Activated CD4-positive, alpha-beta T cell treated with anti-CD3 and anti-CD28 coated beads, Interleukin-2, amount 10 ng/mL, durations not matched to agents 7 days and 5 days (primary cell): ENCODE results near the gene PTGIS. TPM values are rescaled to one million over a fixed set of nuclear protein-coding genes. Genes with fewer than 3 reads are reported as not detected.

Experiments
- CTCF ChIA-PET: fragments of 350-600 bp; sonication (Branson Sonifier 250); formaldehyde crosslinking; loops from one replicate; lab custom pipeline; 2021; ENCODE audit warnings: antibody characterized with exemption; lab: Charles Lee
- POLR2A ChIA-PET: fragments of 350-600 bp; sonication (Branson Sonifier 250); formaldehyde crosslinking; loops from one replicate; lab custom pipeline; 2021; ENCODE audit warnings: antibody characterized with exemption; lab: Charles Lee
- DNase-seq: peaks from one replicate; pipeline ENCODE4 v3.0.0-alpha.2; 2020
- H3K27ac Mint-ChIP-seq: one replicate; pipeline ENCODE4 v1.8.0; 2021; ENCODE audit warnings: mild to moderate bottlenecking, moderate library complexity, mixed read lengths
- H3K27me3 Mint-ChIP-seq: one replicate; pipeline ENCODE4 v1.8.0; 2021; ENCODE audit warnings: mixed read lengths
- H3K36me3 Mint-ChIP-seq: one replicate; pipeline ENCODE4 v1.8.0; 2021; ENCODE audit warnings: low read depth, mixed read lengths
- H3K4me1 Mint-ChIP-seq: one replicate; pipeline ENCODE4 v1.8.0; 2021; ENCODE audit warnings: mixed read lengths
- H3K4me3 Mint-ChIP-seq: one replicate; pipeline ENCODE4 v1.8.0; 2021; ENCODE audit warnings: mild to moderate bottlenecking, moderate library complexity, mixed read lengths
- H3K9me3 Mint-ChIP-seq: one replicate; pipeline ENCODE4 v1.8.0; 2021; ENCODE audit warnings: mixed read lengths
- total RNA-seq, 2 experiments: library from RNA; stranded (reverse); gene quantifications; one replicate each; pipeline ENCODE4 v1.2.3, GENCODE V29; 2021

The PTGIS gene
- total RNA-seq, 2 experiments from 2014 or later = 0.40 to 0.62 TPM

- H3K27me3 Mint-ChIP-seq = no peaks in the 10 kb centered on the region
- H3K4me1 Mint-ChIP-seq = peaks cover 35% of the 10 kb centered on the region
- H3K27ac Mint-ChIP-seq = no peak overlapping the region
- H3K4me3 Mint-ChIP-seq = no peak overlapping the region
- peaks cover 7% of the 10 kb centered on the region for H3K36me3 Mint-ChIP-seq
- ChIA-PET POLR2A (no interaction called here), CTCF (interaction anchor here (0.5 to 7.6 kb wide), 29 partner anchors 9 to 430 kb away, joined by 3 to 128 read pairs (median 3); no protein-coding TSS in a partner anchor)
- DNase-seq = peak; percentile 85
- no peaks in the 10 kb centered on the region for H3K9me3 Mint-ChIP-seq
Observed at GRCh38 chr20:49608752-49609670, 41.1 kb upstream of the PTGIS start.

- Mint-ChIP-seq H3K36me3 (peaks cover 7% of the 10 kb centered on the region), H3K9me3 (no peaks in the 10 kb centered on the region), H3K4me1 (peaks cover 45% of the 10 kb centered on the region), H3K27me3 (no peaks in the 10 kb centered on the region), H3K27ac (no peak overlapping the region), H3K4me3 (no peak overlapping the region)
- no peak for DNase-seq
- POLR2A ChIA-PET = no interaction called here
- CTCF ChIA-PET = interaction anchor here (0.9 to 7.6 kb wide), 7 partner anchors 10 to 281 kb away, joined by 3 to 128 read pairs (median 6); no protein-coding TSS in a partner anchor
Observed at GRCh38 chr20:49607568-49607967, 39.6 kb upstream of the PTGIS start.

- POLR2A ChIA-PET = no interaction called here
- peaks cover 51% of the 10 kb centered on the region for H3K4me1 Mint-ChIP-seq
Observed at GRCh38 chr20:49603209-49603627, 35.3 kb upstream of the PTGIS start.

GRCh38 chr20:49602345-49603208 is 34.6 kb upstream of the PTGIS start:
- H3K27ac Mint-ChIP-seq = no peak overlapping the region
- H3K4me3 Mint-ChIP-seq = no peak overlapping the region
- H3K4me1 Mint-ChIP-seq = peaks cover 51% of the 10 kb centered on the region
- ChIA-PET POLR2A (no interaction called here), CTCF (interaction anchor here (1.1 to 3.6 kb wide), 4 partner anchors 8 to 289 kb away, joined by 3 to 24 read pairs (median 14); no protein-coding TSS in a partner anchor)
- peaks cover 6% of the 10 kb centered on the region for H3K9me3 Mint-ChIP-seq
- DNase-seq = no peak
- no peaks in the 10 kb centered on the region for H3K27me3 Mint-ChIP-seq
- H3K36me3 Mint-ChIP-seq = peaks cover 21% of the 10 kb centered on the region

More at GRCh38 chr20:49603209-49603627, 35.3 kb upstream of the PTGIS start:
- Mint-ChIP-seq H3K27me3 (no peaks in the 10 kb centered on the region), H3K4me3 (no peak overlapping the region), H3K27ac (no peak overlapping the region), H3K9me3 (no peaks in the 10 kb centered on the region), H3K36me3 (peaks cover 15% of the 10 kb centered on the region)
- DNase-seq = no peak
- CTCF ChIA-PET = interaction anchor here (0.9 to 2.1 kb wide), 4 partner anchors 9 to 65 kb away, joined by 3 to 23 read pairs (median 4); no protein-coding TSS in a partner anchor

GRCh38 chr20:49601153-49601924 is 33.4 kb upstream of the PTGIS start:
- Mint-ChIP-seq H3K9me3 (peaks cover 9% of the 10 kb centered on the region), H3K27me3 (no peaks in the 10 kb centered on the region), H3K4me3 (no peak overlapping the region), H3K36me3 (peaks cover 29% of the 10 kb centered on the region), H3K27ac (peak overlapping the region; percentile 31), H3K4me1 (peaks cover 58% of the 10 kb centered on the region)
- ChIA-PET POLR2A (no interaction called here), CTCF (interaction anchor here (0.5 to 3.6 kb wide), 4 partner anchors 57 to 293 kb away, joined by 3 to 24 read pairs (median 4); no protein-coding TSS in a partner anchor)
- DNase-seq = no peak

- ChIA-PET CTCF (interaction anchor here (1.2 to 3.6 kb wide), 2 partner anchors 9 to 59 kb away, joined by 3 to 24 read pairs; no protein-coding TSS in a partner anchor), POLR2A (no interaction called here)
- peak overlapping the region; percentile 74 for H3K27ac Mint-ChIP-seq
- DNase-seq = no peak
- H3K27me3 Mint-ChIP-seq = no peaks in the 10 kb centered on the region
- peaks cover 35% of the 10 kb centered on the region for H3K36me3 Mint-ChIP-seq
- peaks cover 9% of the 10 kb centered on the region for H3K9me3 Mint-ChIP-seq
- H3K4me1 Mint-ChIP-seq = peaks cover 70% of the 10 kb centered on the region
- no peak overlapping the region for H3K4me3 Mint-ChIP-seq
Observed at GRCh38 chr20:49599746-49600113, 31.8 kb upstream of the PTGIS start.

GRCh38 chr20:49597825-49598395 is 30.0 kb upstream of the PTGIS start:
- Mint-ChIP-seq H3K9me3 (peaks cover 9% of the 10 kb centered on the region), H3K4me1 (peaks cover 76% of the 10 kb centered on the region), H3K36me3 (peaks cover 35% of the 10 kb centered on the region), H3K27me3 (no peaks in the 10 kb centered on the region), H3K4me3 (no peak overlapping the region), H3K27ac (peak overlapping the region; percentile 94)
- ChIA-PET CTCF (interaction anchor here (0.5 to 2.0 kb wide), 5 partner anchors 10 to 291 kb away, joined by 3 to 8 read pairs (median 3); no protein-coding TSS in a partner anchor), POLR2A (no interaction called here)
- DNase-seq = no peak

- Mint-ChIP-seq H3K27me3 (no peaks in the 10 kb centered on the region), H3K9me3 (peaks cover 21% of the 10 kb centered on the region), H3K27ac (peak overlapping the region; percentile 92), H3K4me1 (peaks cover 84% of the 10 kb centered on the region), H3K36me3 (peaks cover 48% of the 10 kb centered on the region), H3K4me3 (peak overlapping the region; percentile 74)
- ChIA-PET POLR2A (interaction anchor here (0.5 to 0.8 kb wide), 2 partner anchors 32 to 33 kb away, joined by 3 read pairs; no protein-coding TSS in a partner anchor), CTCF (interaction anchor here (0.6 to 5.5 kb wide), 16 partner anchors 8 to 615 kb away, joined by 3 to 42 read pairs (median 4); no protein-coding TSS in a partner anchor)
- peak; percentile 53 for DNase-seq
Observed at GRCh38 chr20:49595811-49596561, 28.0 kb upstream of the PTGIS start.

- DNase-seq = no peak
- no peaks in the 10 kb centered on the region for H3K27me3 Mint-ChIP-seq
- H3K27ac Mint-ChIP-seq = peak overlapping the region; percentile 92
- ChIA-PET POLR2A (interaction anchor here (0.5 kb wide), 1 partner anchor 32 kb away, joined by 3 read pairs; no protein-coding TSS in a partner anchor), CTCF (interaction anchor here (0.6 to 5.5 kb wide), 11 partner anchors 8 to 251 kb away, joined by 3 to 42 read pairs (median 5); no protein-coding TSS in a partner anchor)
- H3K4me1 Mint-ChIP-seq = peaks cover 86% of the 10 kb centered on the region
- H3K9me3 Mint-ChIP-seq = peaks cover 22% of the 10 kb centered on the region
- peak overlapping the region; percentile 74 for H3K4me3 Mint-ChIP-seq
- peaks cover 47% of the 10 kb centered on the region for H3K36me3 Mint-ChIP-seq
Observed at GRCh38 chr20:49595346-49595745, 27.4 kb upstream of the PTGIS start.

GRCh38 chr20:49594931-49595315 is 27.0 kb upstream of the PTGIS start:
- H3K36me3 Mint-ChIP-seq = peaks cover 48% of the 10 kb centered on the region
- no peaks in the 10 kb centered on the region for H3K27me3 Mint-ChIP-seq
- DNase-seq = no peak
- peak overlapping the region; percentile 92 for H3K27ac Mint-ChIP-seq
- H3K4me3 Mint-ChIP-seq = peak overlapping the region; percentile 74
- peaks cover 23% of the 10 kb centered on the region for H3K9me3 Mint-ChIP-seq
- POLR2A ChIA-PET = no interaction called here
- CTCF ChIA-PET = interaction anchor here (0.6 to 5.5 kb wide), 11 partner anchors 8 to 54 kb away, joined by 3 to 42 read pairs (median 4); no protein-coding TSS in a partner anchor
- peaks cover 87% of the 10 kb centered on the region for H3K4me1 Mint-ChIP-seq
